Measurements from ENCODE around the gene THEM5. TPM values are rescaled to one million over a fixed set of nuclear protein-coding genes. Genes with fewer than 3 reads are reported as not detected.

Gene THEM5
- polyA plus RNA-seq, 3 donors, result not detected

DNA sequence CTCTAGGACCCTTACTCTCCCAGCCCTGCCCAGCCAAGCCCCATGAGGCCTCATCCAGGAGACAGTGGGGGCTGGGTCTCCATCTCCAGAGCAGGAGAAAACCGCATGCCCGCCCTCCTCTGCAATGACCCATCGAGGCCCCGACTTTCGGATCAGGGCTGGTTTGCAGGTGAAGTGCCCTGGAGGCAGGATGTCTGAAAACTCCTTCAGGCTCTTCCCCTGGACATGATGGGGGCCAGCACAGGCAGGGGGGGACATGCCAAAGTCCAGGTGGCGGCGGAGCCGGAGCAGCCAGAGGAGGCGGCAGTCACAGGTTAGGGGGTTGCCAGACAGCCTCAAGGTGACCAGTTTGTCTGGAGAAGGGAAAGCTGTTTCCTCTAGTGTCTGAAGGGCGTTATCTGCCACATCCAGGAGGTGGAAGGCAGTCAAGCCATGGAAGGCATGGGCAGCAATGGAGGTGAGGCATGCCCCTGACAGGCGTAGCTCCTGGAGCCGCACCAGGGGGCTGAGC, 52.1 kb downstream of the THEM5 start:
- Mint-ChIP-seq H3K9me3 (no peaks in the 10 kb centered on the region), H3K4me1 (peaks cover 2% of the 10 kb centered on the region), H3K4me3 (no peak overlapping the region), H3K36me3 (no peaks in the 10 kb centered on the region), H3K27ac (no peak overlapping the region), H3K27me3 (ENCODE audit: low read depth in 3 of 3) (peaks cover 24 to 32% (median 27%) of the 10 kb centered on the region in 3 donors)
- no peak overlapping the region for H3K4me3 ChIP-seq (replicated peaks in 1 of 3; ENCODE audit: low read depth in 2 of 3, low read length in 3 of 3)
- H3K9me3 ChIP-seq (replicated peaks in 1 of 2; ENCODE audit: control insufficient read depth in 1 of 2, insufficient read depth in 1 of 2, low read length in 2 of 2), result no peaks in the 10 kb centered on the region
- no peak overlapping the region for H2AFZ ChIP-seq (ENCODE audit: insufficient read depth, low read depth, low read length, poor library complexity, severe bottlenecking)
- H3K4me1 ChIP-seq (ENCODE audit: control insufficient read depth in 1 of 2, insufficient read depth in 2 of 2, low read length in 2 of 2), result no peaks in the 10 kb centered on the region
- H3K36me3 ChIP-seq (replicated peaks in 1 of 2; ENCODE audit: control insufficient read depth in 1 of 2, insufficient read depth in 2 of 2, low read length in 2 of 2), result no peaks in the 10 kb centered on the region
- H3K79me2 ChIP-seq (ENCODE audit: insufficient read depth, low read length), result no peaks in the 10 kb centered on the region
- 97% methylated on average over 12 of the region's 12 CpGs for WGBS (ENCODE audit: insufficient coverage)
- no peaks in the 10 kb centered on the region for H4K20me1 ChIP-seq (ENCODE audit: insufficient read depth, low read length)
- no peak overlapping the region for H3K27ac ChIP-seq (ENCODE audit: low read depth in 1 of 2, low read length in 2 of 2)
- intact Hi-C loops (cut with micrococcal nuclease), result no loop called here
- no peak overlapping the region for H3K9ac ChIP-seq (ENCODE audit: insufficient read depth, low read length, poor library complexity, severe bottlenecking)
- TF ChIP-seq, protein P1, sequence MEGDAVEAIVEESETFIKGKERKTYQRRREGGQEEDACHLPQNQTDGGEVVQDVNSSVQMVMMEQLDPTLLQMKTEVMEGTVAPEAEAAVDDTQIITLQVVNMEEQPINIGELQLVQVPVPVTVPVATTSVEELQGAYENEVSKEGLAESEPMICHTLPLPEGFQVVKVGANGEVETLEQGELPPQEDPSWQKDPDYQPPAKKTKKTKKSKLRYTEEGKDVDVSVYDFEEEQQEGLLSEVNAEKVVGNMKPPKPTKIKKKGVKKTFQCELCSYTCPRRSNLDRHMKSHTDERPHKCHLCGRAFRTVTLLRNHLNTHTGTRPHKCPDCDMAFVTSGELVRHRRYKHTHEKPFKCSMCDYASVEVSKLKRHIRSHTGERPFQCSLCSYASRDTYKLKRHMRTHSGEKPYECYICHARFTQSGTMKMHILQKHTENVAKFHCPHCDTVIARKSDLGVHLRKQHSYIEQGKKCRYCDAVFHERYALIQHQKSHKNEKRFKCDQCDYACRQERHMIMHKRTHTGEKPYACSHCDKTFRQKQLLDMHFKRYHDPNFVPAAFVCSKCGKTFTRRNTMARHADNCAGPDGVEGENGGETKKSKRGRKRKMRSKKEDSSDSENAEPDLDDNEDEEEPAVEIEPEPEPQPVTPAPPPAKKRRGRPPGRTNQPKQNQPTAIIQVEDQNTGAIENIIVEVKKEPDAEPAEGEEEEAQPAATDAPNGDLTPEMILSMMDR (IDR thresholded peaks at IDR 0.05), result no peak
- DNase-seq, result no peak
- peaks cover 5 to 16% of the 10 kb centered on the region in 2 donors for H3K27me3 ChIP-seq (ENCODE audit: control insufficient read depth in 2 of 2, insufficient read depth in 2 of 2, low read length in 2 of 2)
- no peak overlapping the region for H3K4me2 ChIP-seq (replicated peaks; ENCODE audit: extremely low read depth, low read length, poor library complexity, severe bottlenecking)

DNA sequence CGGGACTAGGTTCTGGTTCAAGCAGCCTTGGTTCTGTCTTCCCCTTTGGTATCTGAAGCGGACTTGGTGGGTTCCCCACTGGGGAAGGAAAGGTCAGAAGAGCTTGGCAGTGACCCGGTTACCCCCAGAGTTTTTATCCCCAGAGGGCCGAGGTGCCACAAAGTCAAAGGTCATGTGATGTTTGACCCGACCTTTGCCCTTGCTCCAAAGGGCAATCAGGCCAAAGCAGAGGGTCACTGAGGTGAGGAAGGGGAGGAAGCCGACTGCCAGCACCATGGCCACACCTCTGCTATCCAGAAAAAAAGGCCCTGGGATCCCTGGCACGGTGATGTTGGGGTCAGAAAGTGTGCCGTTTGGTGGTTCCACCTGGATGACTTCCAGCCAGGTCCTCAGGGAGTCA, 52.7 kb downstream of the THEM5 start:
- H3K79me2 ChIP-seq (ENCODE audit: insufficient read depth, low read length), result no peaks in the 10 kb centered on the region
- H3K9me3 Mint-ChIP-seq, result no peaks in the 10 kb centered on the region
- TF ChIP-seq, protein P1 (IDR thresholded peaks at IDR 0.05), result no peak
- H3K27me3 ChIP-seq (ENCODE audit: control insufficient read depth in 2 of 2, insufficient read depth in 2 of 2, low read length in 2 of 2), result peaks cover 5 to 16% of the 10 kb centered on the region in 2 donors
- H3K9me3 ChIP-seq (replicated peaks in 1 of 2; ENCODE audit: control insufficient read depth in 1 of 2, insufficient read depth in 1 of 2, low read length in 2 of 2), result no peaks in the 10 kb centered on the region
- peaks cover 2% of the 10 kb centered on the region for H3K4me1 Mint-ChIP-seq
- no peak overlapping the region for H2AFZ ChIP-seq (ENCODE audit: insufficient read depth, low read depth, low read length, poor library complexity, severe bottlenecking)
- H4K20me1 ChIP-seq (ENCODE audit: insufficient read depth, low read length), result no peaks in the 10 kb centered on the region
- H3K4me2 ChIP-seq (replicated peaks; ENCODE audit: extremely low read depth, low read length, poor library complexity, severe bottlenecking), result no peak overlapping the region
- no peak overlapping the region for H3K27ac Mint-ChIP-seq
- H3K36me3 ChIP-seq (replicated peaks in 1 of 2; ENCODE audit: control insufficient read depth in 1 of 2, insufficient read depth in 2 of 2, low read length in 2 of 2), result no peaks in the 10 kb centered on the region
- H3K4me1 ChIP-seq (ENCODE audit: control insufficient read depth in 1 of 2, insufficient read depth in 2 of 2, low read length in 2 of 2), result no peaks in the 10 kb centered on the region
- no peak for DNase-seq
- peak overlapping the region in 1 of 2 donors; percentile 28 for H3K4me3 Mint-ChIP-seq
- H3K27me3 Mint-ChIP-seq (ENCODE audit: low read depth in 3 of 3), result peaks cover 24 to 32% (median 27%) of the 10 kb centered on the region in 3 donors
- no peak overlapping the region for H3K4me3 ChIP-seq (replicated peaks in 1 of 3; ENCODE audit: low read depth in 2 of 3, low read length in 3 of 3)
- intact Hi-C loops (cut with micrococcal nuclease), result no loop called here
- H3K9ac ChIP-seq (ENCODE audit: insufficient read depth, low read length, poor library complexity, severe bottlenecking), result no peak overlapping the region
- H3K27ac ChIP-seq (ENCODE audit: low read depth in 1 of 2, low read length in 2 of 2), result no peak overlapping the region
- H3K36me3 Mint-ChIP-seq, result no peaks in the 10 kb centered on the region
- 75% methylated on average over 2 of the region's 8 CpGs for WGBS (ENCODE audit: insufficient coverage)
